PC-3 (cell line): Measurements from ENCODE around the gene HMOX2. TPM values are rescaled to one million over a fixed set of nuclear protein-coding genes. Genes with fewer than 3 reads are reported as not detected.

Experiments
- ATAC-seq: fragments of 200-7000 bp; cut with Tn5 transposase; 2 replicates; pipeline ENCODE4 v1.9.1; 2020; ENCODE audit warnings: mild to moderate bottlenecking, moderate library complexity
- BruUV-seq: library from RNA; stranded (reverse); fragments of 400-500 nt; replicated peaks from 2 replicates; lab custom pipeline; 2021; lab: Mats Ljungman, UMichigan
- CTCF ChIA-PET: fragments of 300-600 bp; sonication (Branson Sonifier 250); formaldehyde crosslinking; loops from one replicate; lab custom pipeline; 2022; ENCODE audit warnings: antibody characterized with exemption; lab: Charles Lee
- POLR2A ChIA-PET: fragments of 300-600 bp; sonication (Branson Sonifier 250); formaldehyde crosslinking; loops from one replicate; lab custom pipeline; 2022; ENCODE audit warnings: antibody characterized with exemption; ENCODE audit not compliant: unreplicated experiment; lab: Charles Lee
- DNase-seq: peaks from one replicate; pipeline ENCODE4 v3.0.0-alpha.2; 2015
- H2AFZ ChIP-seq: fragments of 300-600 bp; sonication (generic); 2 replicates; pipeline ENCODE4 v1.6.0; 2016; ENCODE audit warnings: antibody characterized with exemption, low read length
- H3F3A ChIP-seq: fragments of 300-600 bp; sonication (generic); one replicate; pipeline ENCODE4 v1.6.0; 2017; ENCODE audit warnings: antibody characterized with exemption, low read length, control low read depth, mild to moderate bottlenecking; ENCODE audit not compliant: unreplicated experiment
- H3K27ac ChIP-seq: fragments of 300-600 bp; sonication (generic); 2 replicates; pipeline ENCODE4 v1.5.1; 2016; ENCODE audit warnings: mild to moderate bottlenecking, low read length
- H3K27me3 ChIP-seq: fragments of 300-600 bp; sonication (generic); 2 replicates; pipeline ENCODE4 v1.6.1; 2016; ENCODE audit warnings: low read length, mixed read lengths
- H3K36me3 ChIP-seq: fragments of 300-600 bp; sonication (generic); 2 replicates; pipeline ENCODE4 v1.6.1; 2016; ENCODE audit warnings: low read depth, mixed run types, low read length, mixed read lengths
- H3K4me1 ChIP-seq: fragments of 300-600 bp; sonication (generic); 2 replicates; pipeline ENCODE4 v1.5.1; 2016; ENCODE audit warnings: low read length; ENCODE audit not compliant: insufficient read depth
- H3K4me2 ChIP-seq: fragments of 300-600 bp; sonication (generic); 2 replicates; pipeline ENCODE4 v1.6.0; 2016; ENCODE audit warnings: low read length
- H3K4me3 ChIP-seq: fragments of 300-600 bp; sonication (generic); 2 replicates; pipeline ENCODE4 v1.5.1; 2016; ENCODE audit warnings: mild to moderate bottlenecking, low read length, mixed read lengths
- H3K79me2 ChIP-seq: fragments of 300-600 bp; sonication (generic); 2 replicates; pipeline ENCODE4 v1.6.1; 2017; ENCODE audit warnings: low read length, mixed read lengths
- H3K9ac ChIP-seq: fragments of 300-600 bp; sonication (generic); 2 replicates; pipeline ENCODE4 v1.6.0; 2016; ENCODE audit warnings: mild to moderate bottlenecking, low read length
- H3K9me2 ChIP-seq: fragments of 300-600 bp; sonication (generic); replicated peaks from 2 replicates; pipeline ENCODE4 v1.6.1; 2016; ENCODE audit warnings: mixed run types, low read length, mixed read lengths
- H3K9me3 ChIP-seq: fragments of 300-600 bp; sonication (generic); 2 replicates; pipeline ENCODE4 v1.6.1; 2016; ENCODE audit warnings: low read length, mixed read lengths
- H4K20me1 ChIP-seq: fragments of 300-600 bp; sonication (generic); 2 replicates; pipeline ENCODE4 v1.6.1; 2016; ENCODE audit warnings: low read length, mixed read lengths
- CTCF ChIP-seq: fragments of 300-600 bp; sonication (generic); conservative IDR thresholded peaks from 2 replicates; pipeline ENCODE4 v1.5.1; 2017; ENCODE audit warnings: antibody characterized with exemption, low read depth, mild to moderate bottlenecking, low read length
- EZH2 ChIP-seq: fragments of 300-600 bp; sonication (generic); IDR thresholded peaks from one replicate; pipeline ENCODE4 v1.6.1; 2017; ENCODE audit warnings: antibody characterized with exemption, mild to moderate bottlenecking, low read length; ENCODE audit not compliant: unreplicated experiment
- EZH2phosphoT487 ChIP-seq: fragments of 300-600 bp; sonication (generic); IDR thresholded peaks from 2 replicates; pipeline ENCODE4 v1.6.1; 2018; ENCODE audit warnings: mild to moderate bottlenecking, antibody characterized with exemption, low read length, borderline replicate concordance
- intact Hi-C: fragments of 100-400 bp; cut with micrococcal nuclease; formaldehyde crosslinking; loops from 2 replicates; pipeline ENCODE4 v1.9.0; 2023
- total RNA-seq: library from RNA; depleted of rRNA; stranded (reverse); fragments of >200 nt; gene quantifications from 2 replicates; pipeline ENCODE4 v1.2.3, GENCODE V29; 2014

Gene HMOX2
- total RNA-seq, 1 experiment from 2014 or later: 86.9 TPM

- H3K9me3 ChIP-seq: no peaks in the 10 kb centered on the region
- intact Hi-C loops: no loop called here
- DNase-seq: no peak
- H3K9me2 ChIP-seq: no peaks in the 10 kb centered on the region
- no peak for TF ChIP-seq EZH2
- no peak for TF ChIP-seq CTCF
- TF ChIP-seq EZH2phosphoT487: no peak
- H3F3A ChIP-seq: no peaks in the 10 kb centered on the region
- no peaks in the 10 kb centered on the region for H3K79me2 ChIP-seq
- no peaks in the 10 kb centered on the region for H3K4me1 ChIP-seq
- H3K27ac ChIP-seq: no peak overlapping the region
- no TSS peak for BruUV-seq
- H3K9ac ChIP-seq: no peak overlapping the region
- ATAC-seq: no peak
- no peaks in the 10 kb centered on the region for H3K36me3 ChIP-seq
- ChIA-PET POLR2A (no interaction called here), CTCF (no interaction called here)
- H2AFZ ChIP-seq: no peak overlapping the region
- H3K4me2 ChIP-seq: no peak overlapping the region
- no peaks in the 10 kb centered on the region for H3K27me3 ChIP-seq
- no peaks in the 10 kb centered on the region for H4K20me1 ChIP-seq
- no peak overlapping the region for H3K4me3 ChIP-seq
These were observed 74.4 kb downstream of the HMOX2 start for GRCh38 chr16:4550591-4550990.

GRCh38 chr16:4552541-4552940, 76.3 kb downstream of the HMOX2 start:
- Histone ChIP-seq H3K9ac (no peak overlapping the region), H3K4me1 (no peaks in the 10 kb centered on the region), H3K27ac (no peak overlapping the region), H3K36me3 (no peaks in the 10 kb centered on the region), H3K4me3 (no peak overlapping the region), H4K20me1 (no peaks in the 10 kb centered on the region), H3F3A (no peaks in the 10 kb centered on the region), H3K79me2 (no peaks in the 10 kb centered on the region), H3K27me3 (no peaks in the 10 kb centered on the region), H3K4me2 (no peak overlapping the region), H3K9me2 (no peaks in the 10 kb centered on the region), H2AFZ (no peak overlapping the region), H3K9me3 (no peaks in the 10 kb centered on the region)
- BruUV-seq: no TSS peak
- ATAC-seq (no peak), DNase-seq (no peak)
- CTCF ChIA-PET: no interaction called here
- TF ChIP-seq EZH2 (no peak), EZH2phosphoT487 (no peak), CTCF (no peak)
- intact Hi-C loops: no loop called here
- POLR2A ChIA-PET: no interaction called here

GRCh38 chr16:4556112-4556511, 79.9 kb downstream of the HMOX2 start, which contains the start of gene C16orf96:
TSS of gene C16orf96 (plus strand) at chr16:4556340. CDS start at chr16:4556490, 150 bp downstream.
- no TSS peak for BruUV-seq
- Histone ChIP-seq H3K36me3 (no peaks in the 10 kb centered on the region), H3K27ac (no peak within 1 kb of the TSS), H4K20me1 (no peaks in the 10 kb centered on the region), H2AFZ (no peak within 1 kb of the TSS), H3K4me3 (no peak within 1 kb of the TSS), H3K4me2 (no peak within 1 kb of the TSS), H3K4me1 (no peaks in the 10 kb centered on the region), H3K27me3 (no peaks in the 10 kb centered on the region), H3K9me3 (no peaks in the 10 kb centered on the region), H3K9ac (no peak within 1 kb of the TSS), H3F3A (no peaks in the 10 kb centered on the region), H3K79me2 (no peaks in the 10 kb centered on the region), H3K9me2 (no peaks in the 10 kb centered on the region)
- no peak for TF ChIP-seq CTCF
- no peak for TF ChIP-seq EZH2
- no peak for TF ChIP-seq EZH2phosphoT487
- CTCF ChIA-PET: interaction anchor here (0.6 kb wide), 1 partner anchor 9 kb away, joined by 3 read pairs; no protein-coding TSS in a partner anchor
- intact Hi-C loops: no loop called here
- no peak for DNase-seq
- no peak for ATAC-seq
- POLR2A ChIA-PET: no interaction called here
